K562 (cell line): Measurements from ENCODE around the gene GAL. TPM values are rescaled to one million over a fixed set of nuclear protein-coding genes. Genes with fewer than 3 reads are reported as not detected.

ENCODE experiments used
- CBX1 ChIP-seq: sonication (generic); IDR thresholded peaks from 2 replicates; pipeline ENCODE4 v1.6.1; 2016; ENCODE audit warnings: antibody characterized with exemption, low read depth, mild to moderate bottlenecking
- CREB1 ChIP-seq, 2 experiments: sonication (generic) in 1 of 2; formaldehyde crosslinking in 1 of 2; IDR thresholded peaks; 2 replicates each; pipeline versions ENCODE4 v1.6.1 to v1.8.0; 2012 to 2022; ENCODE audit warnings: inconsistent platforms in 1 of 2, mild to moderate bottlenecking in 1 of 2, missing genetic modification reagents in 1 of 2, moderate library complexity in 1 of 2
- DPF2 ChIP-seq: fragments of 450-650 bp; IDR thresholded peaks from 2 replicates; pipeline ENCODE4 v1.6.1; 2016
- GABPA ChIP-seq: fragments of 200-800 bp; sonication (Bioruptor generic); conservative IDR thresholded peaks from 2 replicates; pipeline ENCODE4 v1.6.1; 2016; ENCODE audit warnings: low read depth, missing genetic modification characterization, missing compliant biosample characterization
- GATA2 ChIP-seq: sonication (generic); formaldehyde crosslinking; IDR thresholded peaks from 2 replicates; pipeline ENCODE4 v1.4.0; 2020; ENCODE audit warnings: mild to moderate bottlenecking, missing genetic modification reagents
- KDM1A ChIP-seq, 2 experiments: fragments of 450-650 bp; IDR thresholded peaks; 2 replicates each; pipeline ENCODE4 v1.6.1; 2016; ENCODE audit warnings: mild to moderate bottlenecking in 2 of 2
- LEF1 ChIP-seq: fragments of 450-650 bp; IDR thresholded peaks from 2 replicates; pipeline ENCODE4 v1.6.1; 2016; ENCODE audit warnings: mild to moderate bottlenecking
- MTA3 ChIP-seq: fragments of 450-650 bp; formaldehyde crosslinking; IDR thresholded peaks from 2 replicates; pipeline ENCODE4 v1.6.1; 2017; ENCODE audit warnings: mild to moderate bottlenecking, borderline replicate concordance
- MYBL2 ChIP-seq, 2 experiments: fragments of 450-650 bp in 1 of 2; sonication (generic) in 1 of 2; formaldehyde crosslinking in 1 of 2; IDR thresholded peaks; 2 replicates each; pipeline versions ENCODE4 v1.6.1 to v1.8.1; 2017 to 2022; ENCODE audit warnings: borderline replicate concordance in 1 of 2, inconsistent platforms in 1 of 2, low read depth in 1 of 2, mild to moderate bottlenecking in 1 of 2, missing genetic modification reagents in 1 of 2, moderate library complexity in 1 of 2
- NEUROD1 ChIP-seq: fragments of 150-350 bp; IDR thresholded peaks from 2 replicates; pipeline ENCODE4 v1.6.1; 2014; ENCODE audit warnings: borderline replicate concordance, low read length, low read depth; ENCODE audit not compliant: partially characterized antibody
- SAFB ChIP-seq: fragments of 200-400 bp; formaldehyde crosslinking; IDR thresholded peaks from 2 replicates; pipeline ENCODE4 v1.6.1; 2017; ENCODE audit warnings: low read depth, low read length, borderline replicate concordance
- SMAD3 ChIP-seq: fragments of 450-650 bp; formaldehyde crosslinking; conservative IDR thresholded peaks from 2 replicates; pipeline ENCODE4 v1.4.0; 2020; ENCODE audit warnings: mild to moderate bottlenecking
- ZBTB2 ChIP-seq: fragments of 450-650 bp; IDR thresholded peaks from 2 replicates; pipeline ENCODE4 v1.6.1; 2016; ENCODE audit warnings: antibody characterized with exemption
- ZFP30 ChIP-seq: fragments of 250-450 bp; sonication (Bioruptor Pico); IDR thresholded peaks from 2 replicates; pipeline ENCODE4 v1.8.0; 2022; ENCODE audit warnings: moderate library complexity, mild to moderate bottlenecking, inconsistent platforms, borderline replicate concordance
- ZNF384 ChIP-seq: IDR thresholded peaks from 2 replicates; pipeline ENCODE4 v1.6.1; 2012; ENCODE audit warnings: low read depth, low read length, improper control_type of control experiment
- polyA plus RNA-seq, 8 experiments: library from polyadenylated mRNA; depleted of rRNA in 4 of 8; stranded (reverse) in 5 of 8; unstranded in 3 of 8; fragments of >200 nt; fragmentation: Nextera tagmentation in 2 of 8; fragmentation: Illumina TruSeq in 1 of 8; extraction: Ambion mirVana in 2 of 8; extraction: Trizol in 1 of 8; gene quantifications; 2 replicates each; pipeline versions ENCODE4 v1.2.1 to v1.2.3, GENCODE V29; 2011 to 2014; ENCODE audit warnings: inconsistent platforms in 1 of 8, missing spikeins in 1 of 8
- total RNA-seq, 7 experiments: library from RNA; depleted of rRNA in 6 of 7; stranded (reverse); fragments of >200 nt in 6 of 7; fragmentation: Illumina TruSeq in 2 of 7; extraction: Trizol in 2 of 7; gene quantifications; 2 replicates each; pipeline versions ENCODE4 v1.2.1 to v1.2.3, GENCODE V29; 2011 to 2021; ENCODE audit warnings: low replicate concordance in 1 of 7

GAL gene
- total and polyA plus RNA-seq, 9 of the 15 experiments (the other 6 are each of a cell fraction or from before 2014, with no cell fraction given), result 10.6 to 119 (median 36.3) TPM

- no peak for TF ChIP-seq GATA2 (CRISPR knock-in tag)
- no peak for TF ChIP-seq GABPA (tag)
- no peak for TF ChIP-seq ZNF384
- TF ChIP-seq NEUROD1, result peak; percentile 45
- TF ChIP-seq SMAD3 (CRISPR knock-in tag), result no peak
- 0 out of 2 replicates have a peak, but pooled peaks have one; percentile 17 for TF ChIP-seq CREB1 (IDR thresholded peaks at IDR 0.05)
- TF ChIP-seq CREB1 (CRISPR knock-in tag; IDR thresholded peaks at IDR 0.05), result no peak
- TF ChIP-seq ZBTB2, result no peak
- TF ChIP-seq MYBL2 (IDR thresholded peaks at IDR 0.05; ENCODE audit: low read depth), result no peak
- no peak for TF ChIP-seq MYBL2 (CRISPR knock-in tag; IDR thresholded peaks at IDR 0.05; ENCODE audit: borderline replicate concordance)
- no peak for TF ChIP-seq LEF1
- TF ChIP-seq CBX1, result no peak
- peak; percentile 72; the same call in 1 of the 2 replicates for TF ChIP-seq DPF2
- TF ChIP-seq ZFP30 (CRISPR knock-in tag), result no peak
- no peak for TF ChIP-seq SAFB
- TF ChIP-seq KDM1A (IDR thresholded peaks at IDR 0.05), result no peak
- no peak for TF ChIP-seq MTA3
Observed at GRCh38 chr11:68677432-68677831, 6.9 kb upstream of the GAL start (continued).
